K562 (cell line): ENCODE results near the gene ZBTB48. TPM values are rescaled to one million over a fixed set of nuclear protein-coding genes. Genes with fewer than 3 reads are reported as not detected.

Experiments used
- ATF1 ChIP-seq, 2 experiments: fragments of 450-650 bp in 1 of 2; IDR thresholded peaks; 2 replicates each; pipeline ENCODE4 v1.6.1; 2016; ENCODE audit warnings: missing compliant biosample characterization in 1 of 2, missing genetic modification characterization in 1 of 2
- CREB1 ChIP-seq, 2 experiments: sonication (generic) in 1 of 2; formaldehyde crosslinking in 1 of 2; IDR thresholded peaks; 2 replicates each; pipeline versions ENCODE4 v1.6.1 to v1.8.0; 2012 to 2022; ENCODE audit warnings: inconsistent platforms in 1 of 2, mild to moderate bottlenecking in 1 of 2, missing genetic modification reagents in 1 of 2, moderate library complexity in 1 of 2
- E2F8 ChIP-seq: fragments of 450-650 bp; IDR thresholded peaks from 2 replicates; pipeline ENCODE4 v1.7.1; 2018; ENCODE audit warnings: mild to moderate bottlenecking, low read depth; ENCODE audit not compliant: partially characterized antibody
- HNRNPH1 ChIP-seq: fragments of 200-400 bp; formaldehyde crosslinking; optimal IDR thresholded peaks from 2 replicates; pipeline ENCODE3; 2017; ENCODE audit warnings: low read depth, mild to moderate bottlenecking, low read length, moderate library complexity
- KLF10 ChIP-seq: fragments of 250-450 bp; sonication (Bioruptor Pico); IDR thresholded peaks from 2 replicates; pipeline ENCODE4 v1.6.1; 2021; ENCODE audit warnings: matching md5 sums
- MTF1 ChIP-seq: fragments of 250-450 bp; sonication (Bioruptor Pico); IDR thresholded peaks from 2 replicates; pipeline ENCODE4 v1.9.0; 2021; ENCODE audit warnings: moderate library complexity, mild to moderate bottlenecking, inconsistent platforms, borderline replicate concordance
- PHF8 ChIP-seq: fragments of 200-600 bp; sonication (generic); IDR thresholded peaks from 2 replicates; pipeline ENCODE4 v1.6.1; 2012; ENCODE audit warnings: mixed run types, mild to moderate bottlenecking, inconsistent platforms, low read length, moderate library complexity, borderline replicate concordance
- RBM39 ChIP-seq: fragments of 200-400 bp; formaldehyde crosslinking; optimal IDR thresholded peaks from 2 replicates; pipeline ENCODE3; 2018; ENCODE audit warnings: low read depth, low read length
- RNF2 ChIP-seq: sonication (generic); IDR thresholded peaks from 2 replicates; pipeline ENCODE4 v1.6.1; 2016
- THRAP3 ChIP-seq: fragments of 450-650 bp; IDR thresholded peaks from 2 replicates; pipeline ENCODE4 v1.6.1; 2016; ENCODE audit warnings: mild to moderate bottlenecking, inconsistent platforms, borderline replicate concordance
- ZBTB11 ChIP-seq, 3 experiments: fragments of 200-800 bp in 1 of 3; fragments of 250-450 bp in 1 of 3; fragments of 450-650 bp in 1 of 3; sonication (Bioruptor Pico) in 1 of 3; sonication (Bioruptor generic) in 1 of 3; formaldehyde crosslinking in 1 of 3; IDR thresholded peaks; 2 replicates each; pipeline versions ENCODE4 v1.6.1 to v1.8.0; 2016 to 2022; ENCODE audit warnings: mild to moderate bottlenecking in 2 of 3, missing genetic modification characterization in 2 of 3, missing compliant biosample characterization in 1 of 3, moderate library complexity in 1 of 3
- ZNF184 ChIP-seq: sonication (generic); formaldehyde crosslinking; IDR thresholded peaks from 2 replicates; pipeline ENCODE4 v1.5.0; 2020; ENCODE audit warnings: missing genetic modification reagents
- ZNF263 ChIP-seq: sonication (generic); formaldehyde crosslinking; IDR thresholded peaks from 2 replicates; pipeline ENCODE4 v1.8.0; 2022; ENCODE audit warnings: mild to moderate bottlenecking, missing genetic modification reagents, borderline replicate concordance
- ZNF780A ChIP-seq: fragments of 250-450 bp; sonication (Bioruptor Pico); IDR thresholded peaks from 2 replicates; pipeline ENCODE4 v1.5.0; 2021; ENCODE audit warnings: mild to moderate bottlenecking
- polyA plus RNA-seq, 8 experiments: library from polyadenylated mRNA; depleted of rRNA in 4 of 8; stranded (reverse) in 5 of 8; unstranded in 3 of 8; fragments of >200 nt; fragmentation: Nextera tagmentation in 2 of 8; fragmentation: Illumina TruSeq in 1 of 8; extraction: Ambion mirVana in 2 of 8; extraction: Trizol in 1 of 8; gene quantifications; 2 replicates each; pipeline versions ENCODE4 v1.2.1 to v1.2.3, GENCODE V29; 2011 to 2014; ENCODE audit warnings: inconsistent platforms in 1 of 8, missing spikeins in 1 of 8
- total RNA-seq, 7 experiments: library from RNA; depleted of rRNA in 6 of 7; stranded (reverse); fragments of >200 nt in 6 of 7; fragmentation: Illumina TruSeq in 2 of 7; extraction: Trizol in 2 of 7; gene quantifications; 2 replicates each; pipeline versions ENCODE4 v1.2.1 to v1.2.3, GENCODE V29; 2011 to 2021; ENCODE audit warnings: low replicate concordance in 1 of 7
- TF ChIP-seq, protein P1 (sequence below): fragments of 450-650 bp; IDR thresholded peaks from 2 replicates; pipeline ENCODE4 v1.6.1; 2017; ENCODE audit warnings: antibody characterized with exemption
- TF ChIP-seq, protein P2 (sequence below): fragments of 450-650 bp; IDR thresholded peaks from 2 replicates; pipeline ENCODE4 v1.6.1; 2016; ENCODE audit warnings: borderline replicate concordance

Gene ZBTB48
- total and polyA plus RNA-seq, 9 of the 15 experiments (the other 6 are each of a cell fraction or from before 2014, with no cell fraction given): 1.9 to 66.9 (median 29.5) TPM

DNA sequence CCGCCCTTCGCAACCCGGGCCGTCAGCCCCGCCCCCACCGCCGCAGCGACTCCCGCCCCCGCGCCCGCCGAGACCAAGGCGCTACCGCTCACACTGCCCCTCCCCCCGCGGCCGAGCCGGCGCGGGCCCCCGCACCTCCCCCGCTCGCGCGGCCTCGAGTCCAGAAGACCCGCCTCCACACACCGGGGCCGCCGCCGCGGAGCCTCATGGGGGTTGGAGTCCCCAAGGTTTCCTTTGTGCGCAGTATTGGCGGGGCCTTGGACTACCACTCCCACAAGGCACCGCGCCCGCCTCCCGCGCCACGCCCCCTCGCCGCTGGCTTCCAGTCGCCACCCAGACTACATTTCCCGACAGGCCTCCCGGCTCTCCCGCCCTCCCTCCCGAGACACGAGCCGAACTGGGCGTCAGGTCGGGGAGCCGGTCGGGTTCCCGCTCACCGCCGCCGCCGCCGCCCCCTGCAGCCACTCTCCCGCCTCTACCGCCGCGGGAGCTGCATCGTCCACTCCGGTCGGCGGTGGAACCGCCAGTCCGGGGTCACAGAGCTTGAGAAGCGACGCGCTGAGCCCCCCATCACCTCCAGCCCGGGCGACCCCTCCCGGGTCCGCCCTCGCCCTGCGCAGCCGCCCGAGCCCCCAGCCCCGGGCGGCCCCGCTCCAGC lies 33.7 kb downstream of the ZBTB48 start, which contains the start of gene PHF13 (continued):
- TF ChIP-seq HNRNPH1: no peak
- peak; percentile 41; the same call in 1 of the 2 replicates for TF ChIP-seq PHF8
- TF ChIP-seq ZBTB11 (CRISPR knock-in tag; IDR thresholded peaks at IDR 0.05): peak in 1 of 3 experiments; percentile 76; a peak in 2 of 6 replicates
- TF ChIP-seq CREB1 (IDR thresholded peaks at IDR 0.05): peak; percentile 66
- peak; percentile 75 for TF ChIP-seq CREB1 (CRISPR knock-in tag; IDR thresholded peaks at IDR 0.05)
- peak; percentile 63 for TF ChIP-seq E2F8
- TF ChIP-seq, protein P1, sequence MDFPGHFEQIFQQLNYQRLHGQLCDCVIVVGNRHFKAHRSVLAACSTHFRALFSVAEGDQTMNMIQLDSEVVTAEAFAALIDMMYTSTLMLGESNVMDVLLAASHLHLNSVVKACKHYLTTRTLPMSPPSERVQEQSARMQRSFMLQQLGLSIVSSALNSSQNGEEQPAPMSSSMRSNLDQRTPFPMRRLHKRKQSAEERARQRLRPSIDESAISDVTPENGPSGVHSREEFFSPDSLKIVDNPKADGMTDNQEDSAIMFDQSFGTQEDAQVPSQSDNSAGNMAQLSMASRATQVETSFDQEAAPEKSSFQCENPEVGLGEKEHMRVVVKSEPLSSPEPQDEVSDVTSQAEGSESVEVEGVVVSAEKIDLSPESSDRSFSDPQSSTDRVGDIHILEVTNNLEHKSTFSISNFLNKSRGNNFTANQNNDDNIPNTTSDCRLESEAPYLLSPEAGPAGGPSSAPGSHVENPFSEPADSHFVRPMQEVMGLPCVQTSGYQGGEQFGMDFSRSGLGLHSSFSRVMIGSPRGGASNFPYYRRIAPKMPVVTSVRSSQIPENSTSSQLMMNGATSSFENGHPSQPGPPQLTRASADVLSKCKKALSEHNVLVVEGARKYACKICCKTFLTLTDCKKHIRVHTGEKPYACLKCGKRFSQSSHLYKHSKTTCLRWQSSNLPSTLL: no peak
- TF ChIP-seq ZNF184: no peak
- TF ChIP-seq RNF2: peak; percentile 90
- no peak for TF ChIP-seq ZNF780A (CRISPR knock-in tag)
- TF ChIP-seq THRAP3: no peak
- no peak for TF ChIP-seq KLF10
- no peak for TF ChIP-seq RBM39
- TF ChIP-seq ZNF263 (CRISPR knock-in tag): no peak
- no peak for TF ChIP-seq ATF1 (CRISPR knock-in tag; IDR thresholded peaks at IDR 0.05)
- peak; percentile 66 for TF ChIP-seq ATF1 (tag; IDR thresholded peaks at IDR 0.05)
- TF ChIP-seq, protein P2, sequence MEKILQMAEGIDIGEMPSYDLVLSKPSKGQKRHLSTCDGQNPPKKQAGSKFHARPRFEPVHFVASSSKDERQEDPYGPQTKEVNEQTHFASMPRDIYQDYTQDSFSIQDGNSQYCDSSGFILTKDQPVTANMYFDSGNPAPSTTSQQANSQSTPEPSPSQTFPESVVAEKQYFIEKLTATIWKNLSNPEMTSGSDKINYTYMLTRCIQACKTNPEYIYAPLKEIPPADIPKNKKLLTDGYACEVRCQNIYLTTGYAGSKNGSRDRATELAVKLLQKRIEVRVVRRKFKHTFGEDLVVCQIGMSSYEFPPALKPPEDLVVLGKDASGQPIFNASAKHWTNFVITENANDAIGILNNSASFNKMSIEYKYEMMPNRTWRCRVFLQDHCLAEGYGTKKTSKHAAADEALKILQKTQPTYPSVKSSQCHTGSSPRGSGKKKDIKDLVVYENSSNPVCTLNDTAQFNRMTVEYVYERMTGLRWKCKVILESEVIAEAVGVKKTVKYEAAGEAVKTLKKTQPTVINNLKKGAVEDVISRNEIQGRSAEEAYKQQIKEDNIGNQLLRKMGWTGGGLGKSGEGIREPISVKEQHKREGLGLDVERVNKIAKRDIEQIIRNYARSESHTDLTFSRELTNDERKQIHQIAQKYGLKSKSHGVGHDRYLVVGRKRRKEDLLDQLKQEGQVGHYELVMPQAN: no peak
- no peak for TF ChIP-seq MTF1 (CRISPR knock-in tag)
